Endothelial cell (in vitro differentiated cells): ENCODE results near the gene OR56A5. TPM values are rescaled to one million over a fixed set of nuclear protein-coding genes. Genes with fewer than 3 reads are reported as not detected.

ENCODE experiments used
- DNase-seq: peaks from one replicate; pipeline ENCODE4 v3.0.0; 2021; ENCODE audit warnings: low spot score
- H3K27ac Mint-ChIP-seq: one replicate; pipeline ENCODE4 v1.8.0; 2021; ENCODE audit warnings: mixed read lengths, inconsistent platforms; ENCODE audit not compliant: unreplicated experiment
- H3K27me3 Mint-ChIP-seq: one replicate; pipeline ENCODE4 v1.8.0; 2021; ENCODE audit warnings: mild to moderate bottlenecking, moderate library complexity, mixed read lengths, inconsistent platforms; ENCODE audit not compliant: unreplicated experiment
- H3K36me3 Mint-ChIP-seq: one replicate; pipeline ENCODE4 v1.8.0; 2021; ENCODE audit warnings: mild to moderate bottlenecking, low read depth, mixed read lengths, inconsistent platforms; ENCODE audit not compliant: unreplicated experiment
- H3K4me1 Mint-ChIP-seq: one replicate; pipeline ENCODE4 v1.8.0; 2021; ENCODE audit warnings: mild to moderate bottlenecking, mixed read lengths, inconsistent platforms; ENCODE audit not compliant: unreplicated experiment
- H3K4me3 Mint-ChIP-seq: one replicate; pipeline ENCODE4 v1.8.0; 2021; ENCODE audit warnings: mild to moderate bottlenecking, mixed read lengths, inconsistent platforms; ENCODE audit not compliant: unreplicated experiment
- H3K9me3 Mint-ChIP-seq: one replicate; pipeline ENCODE4 v1.8.0; 2021; ENCODE audit warnings: mixed read lengths, inconsistent platforms; ENCODE audit not compliant: unreplicated experiment
- total RNA-seq: library from RNA; stranded (reverse); fragmentation: NEBNext Ultra II Directional; extraction: Animal tissue kit (Norgen Biotek cat#: 25700); gene quantifications from one replicate; pipeline ENCODE4 v1.2.1, GENCODE V29; 2021; ENCODE audit not compliant: unreplicated experiment
- TF ChIP-seq, protein P1 (sequence below): fragments of 200-600 bp; sonication (generic); IDR thresholded peaks from one replicate; pipeline ENCODE4 v1.5.0; 2021; ENCODE audit warnings: antibody characterized with exemption; ENCODE audit not compliant: unreplicated experiment

OR56A5 gene
- total RNA-seq, 1 donor from 2014 or later: not detected

DNA sequence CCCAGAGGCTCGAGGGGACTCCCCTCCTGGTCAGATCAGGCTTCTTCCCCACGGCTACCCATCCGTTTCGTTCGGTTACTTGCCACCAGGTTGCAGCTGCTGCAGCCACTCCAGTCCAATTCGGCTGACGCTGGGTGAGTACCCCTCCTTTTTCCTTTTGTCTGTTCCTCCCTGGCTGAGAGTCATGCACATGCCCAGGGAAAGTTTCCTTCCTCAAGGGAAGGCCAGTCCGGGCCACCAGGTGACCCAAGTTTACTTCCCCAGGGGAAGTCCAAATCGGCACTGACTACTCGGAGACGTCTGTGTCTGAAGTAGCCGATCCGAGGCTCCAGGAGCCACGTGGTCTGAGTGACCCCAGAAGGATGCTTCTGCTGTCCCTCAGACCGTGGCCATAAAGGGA is 39.5 kb downstream of the OR56A5 start:
- TF ChIP-seq, protein P1, sequence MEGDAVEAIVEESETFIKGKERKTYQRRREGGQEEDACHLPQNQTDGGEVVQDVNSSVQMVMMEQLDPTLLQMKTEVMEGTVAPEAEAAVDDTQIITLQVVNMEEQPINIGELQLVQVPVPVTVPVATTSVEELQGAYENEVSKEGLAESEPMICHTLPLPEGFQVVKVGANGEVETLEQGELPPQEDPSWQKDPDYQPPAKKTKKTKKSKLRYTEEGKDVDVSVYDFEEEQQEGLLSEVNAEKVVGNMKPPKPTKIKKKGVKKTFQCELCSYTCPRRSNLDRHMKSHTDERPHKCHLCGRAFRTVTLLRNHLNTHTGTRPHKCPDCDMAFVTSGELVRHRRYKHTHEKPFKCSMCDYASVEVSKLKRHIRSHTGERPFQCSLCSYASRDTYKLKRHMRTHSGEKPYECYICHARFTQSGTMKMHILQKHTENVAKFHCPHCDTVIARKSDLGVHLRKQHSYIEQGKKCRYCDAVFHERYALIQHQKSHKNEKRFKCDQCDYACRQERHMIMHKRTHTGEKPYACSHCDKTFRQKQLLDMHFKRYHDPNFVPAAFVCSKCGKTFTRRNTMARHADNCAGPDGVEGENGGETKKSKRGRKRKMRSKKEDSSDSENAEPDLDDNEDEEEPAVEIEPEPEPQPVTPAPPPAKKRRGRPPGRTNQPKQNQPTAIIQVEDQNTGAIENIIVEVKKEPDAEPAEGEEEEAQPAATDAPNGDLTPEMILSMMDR: no peak
- Mint-ChIP-seq H3K27me3 (peaks cover 8% of the 10 kb centered on the region), H3K36me3 (peaks cover 20% of the 10 kb centered on the region), H3K4me3 (no peak overlapping the region), H3K27ac (no peak overlapping the region), H3K9me3 (no peaks in the 10 kb centered on the region), H3K4me1 (no peaks in the 10 kb centered on the region)
- DNase-seq: no peak

DNA sequence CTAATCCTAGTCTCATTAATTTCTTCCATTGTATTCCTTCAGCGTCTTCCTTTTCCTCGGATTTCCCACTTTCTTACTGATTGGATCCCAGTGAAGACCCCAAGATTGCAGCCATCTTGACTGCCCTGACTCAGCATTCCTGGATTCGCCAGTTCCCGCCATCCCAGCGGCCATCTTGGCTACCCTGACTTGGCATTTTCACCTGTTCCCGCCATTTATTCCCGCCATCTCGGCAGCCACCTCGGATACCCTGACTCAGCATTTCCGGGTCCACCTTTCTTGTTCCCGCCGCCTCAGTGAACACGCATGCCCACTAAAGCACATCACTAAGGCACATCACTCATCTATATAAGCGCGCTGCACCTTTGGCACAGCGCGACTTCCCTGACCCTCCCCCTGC is 40.0 kb downstream of the OR56A5 start:
- no peak for DNase-seq
- no peak overlapping the region for H3K27ac Mint-ChIP-seq
- H3K4me3 Mint-ChIP-seq: no peak overlapping the region
- no peaks in the 10 kb centered on the region for H3K9me3 Mint-ChIP-seq
- H3K27me3 Mint-ChIP-seq: peaks cover 6% of the 10 kb centered on the region
- H3K36me3 Mint-ChIP-seq: peaks cover 20% of the 10 kb centered on the region
- TF ChIP-seq, protein P1: no peak
- no peaks in the 10 kb centered on the region for H3K4me1 Mint-ChIP-seq

DNA sequence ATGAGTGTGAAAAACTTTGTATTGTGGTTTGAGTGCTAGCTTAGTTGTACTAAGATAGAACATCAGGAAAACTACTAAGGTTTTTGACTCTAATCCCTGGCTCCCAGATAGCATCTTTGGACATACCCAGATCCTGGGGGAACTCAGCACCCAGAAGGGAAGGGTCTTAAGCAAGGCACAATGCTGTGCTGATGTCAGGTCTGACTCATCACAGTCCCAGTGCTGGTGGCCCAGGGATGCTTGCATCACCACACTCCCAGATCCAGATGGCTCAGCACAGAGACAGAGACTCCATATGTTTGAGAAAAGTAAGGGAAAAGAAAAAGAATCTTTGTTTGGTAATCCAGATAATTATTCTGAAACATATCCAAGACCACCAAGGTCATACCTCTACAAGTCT is 44.5 kb downstream of the OR56A5 start:
- no peak overlapping the region for H3K27ac Mint-ChIP-seq
- no peaks in the 10 kb centered on the region for H3K4me1 Mint-ChIP-seq
- no peak for DNase-seq
- no peaks in the 10 kb centered on the region for H3K9me3 Mint-ChIP-seq
- TF ChIP-seq, protein P1: no peak
- peaks cover 5% of the 10 kb centered on the region for H3K27me3 Mint-ChIP-seq
- no peaks in the 10 kb centered on the region for H3K36me3 Mint-ChIP-seq
- no peak overlapping the region for H3K4me3 Mint-ChIP-seq

DNA sequence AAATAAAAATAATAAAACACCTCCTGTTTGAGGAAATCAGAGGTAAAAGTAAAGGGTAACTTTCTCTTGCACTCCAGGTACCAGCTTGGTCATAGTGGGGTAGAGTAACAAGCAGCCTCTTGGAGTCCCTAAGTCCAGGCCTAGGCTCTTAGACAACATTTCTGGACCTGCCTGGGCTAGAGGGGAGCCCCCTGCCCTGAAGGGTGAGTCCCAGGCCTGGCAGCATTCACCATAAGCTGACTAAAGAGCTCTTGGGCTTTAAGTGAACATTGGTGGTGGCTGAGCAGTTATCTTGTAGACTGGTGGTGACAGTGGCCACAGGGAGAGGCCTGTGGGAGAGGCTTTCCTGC is 44.9 kb downstream of the OR56A5 start:
- Mint-ChIP-seq H3K4me1 (no peaks in the 10 kb centered on the region), H3K36me3 (no peaks in the 10 kb centered on the region), H3K27ac (no peak overlapping the region), H3K27me3 (peaks cover 5% of the 10 kb centered on the region), H3K9me3 (no peaks in the 10 kb centered on the region), H3K4me3 (no peak overlapping the region)
- DNase-seq: no peak
- TF ChIP-seq, protein P1: no peak

DNA sequence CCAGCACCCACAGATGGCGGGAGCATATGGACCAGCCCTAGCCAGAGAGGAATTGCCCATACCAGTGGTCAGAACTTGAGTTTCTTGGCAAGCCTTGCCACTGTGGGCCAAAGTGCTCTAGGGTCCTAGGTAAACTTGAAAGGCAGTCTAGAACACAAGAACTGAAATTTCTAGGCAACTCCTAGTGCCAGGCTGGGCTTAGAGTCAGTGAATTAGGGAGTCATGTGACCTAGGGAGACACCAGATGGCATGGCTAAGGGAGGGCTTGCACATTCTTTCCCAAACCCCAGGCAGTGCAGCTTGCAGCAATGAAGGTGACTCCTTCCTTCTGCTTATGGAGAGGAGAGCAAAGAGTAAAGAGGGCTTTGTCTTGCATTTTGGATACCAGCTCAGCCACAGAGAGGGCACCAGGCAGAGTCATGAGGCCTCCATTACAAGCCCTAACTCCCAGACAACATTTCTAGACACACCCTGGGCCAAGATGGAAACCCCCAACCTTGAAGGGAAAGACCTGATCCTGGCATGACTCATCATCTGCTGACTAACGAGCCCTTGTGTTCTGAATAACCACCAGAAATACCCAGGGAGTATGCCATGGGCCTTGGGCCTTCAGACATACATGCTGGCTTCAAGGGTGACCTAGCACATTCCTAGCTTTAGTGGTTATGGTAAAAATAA is 45.4 kb downstream of the OR56A5 start:
- peaks cover 2% of the 10 kb centered on the region for H3K27me3 Mint-ChIP-seq
- no peaks in the 10 kb centered on the region for H3K9me3 Mint-ChIP-seq
- no peak overlapping the region for H3K27ac Mint-ChIP-seq
- H3K4me1 Mint-ChIP-seq: no peaks in the 10 kb centered on the region
- TF ChIP-seq, protein P1: no peak
- H3K36me3 Mint-ChIP-seq: no peaks in the 10 kb centered on the region
- DNase-seq: no peak
- H3K4me3 Mint-ChIP-seq: no peak overlapping the region

Other genes starting within 250 kb of the OR56A5 start
- gene OR56B1, start 232.0 kb downstream of the OR56A5 start, total RNA-seq: not detected
- gene OR52N4, start 214.3 kb downstream of the OR56A5 start, total RNA-seq: not detected
- 6.8 TPM for gene OR52N5, start 185.1 kb downstream of the OR56A5 start, total RNA-seq
- 13.6 TPM for gene OR52N1, start 177.2 kb downstream of the OR56A5 start, total RNA-seq
- gene OR52N2, start 159.6 kb downstream of the OR56A5 start, total RNA-seq: not detected
- gene OR52E6, start 126.6 kb downstream of the OR56A5 start, total RNA-seq: not detected
- not detected for gene OR52E8, start 110.8 kb downstream of the OR56A5 start, total RNA-seq
- not detected for gene OR52E4, start 87.9 kb downstream of the OR56A5 start, total RNA-seq
- gene OR52E5, start 75.3 kb downstream of the OR56A5 start, total RNA-seq: not detected
- gene OR56A3, start 26.2 kb downstream of the OR56A5 start, total RNA-seq: not detected
- gene OR52L1, start 18.5 kb upstream of the OR56A5 start, total RNA-seq: not detected
- 0.13 TPM for gene OR56A4, start 38.5 kb upstream of the OR56A5 start, total RNA-seq
- 0.03 TPM for gene OR56A1, start 62.3 kb upstream of the OR56A5 start, total RNA-seq
- not detected for gene OR56B4, start 139.2 kb upstream of the OR56A5 start, total RNA-seq
- not detected for gene OR52B2, start 201.8 kb upstream of the OR56A5 start, total RNA-seq
- not detected for gene OR52W1, start 230.7 kb upstream of the OR56A5 start, total RNA-seq
- gene C11orf42, start 237.1 kb upstream of the OR56A5 start, total RNA-seq: not detected